Measurements from ENCODE around the gene ASPN. TPM values are rescaled to one million over a fixed set of nuclear protein-coding genes. Genes with fewer than 3 reads are reported as not detected.

Gene ASPN
- total and polyA plus RNA-seq, 9 of the 15 experiments (the other 6 are each of a cell fraction or from before 2014, with no cell fraction given): 0.03 to 0.07 TPM; not detected in 7

GRCh38 chr9:92492781-92493401 lies 10.6 kb upstream of the ASPN start:
- no peak for FAIRE-seq
- no peak overlapping the region for H3K4me2 ChIP-seq (ENCODE audit: insufficient read depth, low read length)
- no peaks in the 10 kb centered on the region for H3K9me1 ChIP-seq (ENCODE audit: control insufficient read depth, insufficient read depth, low read length)
- TF ChIP-seq TAL1 (IDR thresholded peaks at IDR 0.05) (peak; percentile 15; the same call in 1 of the 2 replicates), ZFP36 (IDR thresholded peaks at IDR 0.05; ENCODE audit: low read depth, low read length, partially characterized antibody) (no peak)
- no TSS peak for BruUV-seq (replicated peaks)
- no peaks in the 10 kb centered on the region for H3K27me3 ChIP-seq (ENCODE audit: control insufficient read depth in 2 of 2, insufficient read depth in 2 of 2, low read length in 2 of 2)
- in situ Hi-C loops (cut with MboI): no loop called here
- peak overlapping the region in 1 of 2 experiments; percentile 46; a peak in 1 of 4 replicates for H3K9ac ChIP-seq (ENCODE audit: insufficient read depth in 1 of 2, low read depth in 2 of 2, low read length in 2 of 2)
- H3K4me1 ChIP-seq (replicated peaks in 1 of 2; ENCODE audit: control insufficient read depth in 2 of 2, insufficient read depth in 2 of 2, low read length in 2 of 2): no peaks in the 10 kb centered on the region; a peak in 2 of 5 replicates
- H2AFZ ChIP-seq (ENCODE audit: low read depth, low read length): no peak overlapping the region
- intact Hi-C loops (cut with micrococcal nuclease): no loop called here
- no peak for DNase-seq (ENCODE audit: extremely low read depth in 1 of 4, low spot score in 3 of 4)
- ATAC-seq: no peak
- 51% methylated on average over 3 of the region's 3 CpGs for WGBS (ENCODE audit: insufficient coverage, low coverage, missing lambda C conversion rate)
- POLR2A ChIA-PET: interaction anchor here (0.7 to 1.3 kb wide), 2 partner anchors 8 to 11 kb away, joined by 3 to 4 read pairs; no protein-coding TSS in a partner anchor
- H3K9me3 ChIP-seq (replicated peaks; ENCODE audit: control insufficient read depth, insufficient read depth, low read depth, low read length): no peaks in the 10 kb centered on the region
- no peaks in the 10 kb centered on the region for H3K36me3 ChIP-seq (ENCODE audit: control insufficient read depth, insufficient read depth, low read length)
- H3K4me3 ChIP-seq: no peak overlapping the region
- H3K79me2 ChIP-seq (ENCODE audit: control insufficient read depth, insufficient read depth, low read length): no peaks in the 10 kb centered on the region
- H3K27ac ChIP-seq (ENCODE audit: extremely low read depth, low read depth, low read length): no peak overlapping the region
- no peaks in the 10 kb centered on the region for H4K20me1 ChIP-seq (replicated peaks; ENCODE audit: control insufficient read depth, insufficient read depth, low read length)
- CTCF ChIA-PET (ENCODE audit: low intra/inter-chr PET ratio): no interaction called here

DNA sequence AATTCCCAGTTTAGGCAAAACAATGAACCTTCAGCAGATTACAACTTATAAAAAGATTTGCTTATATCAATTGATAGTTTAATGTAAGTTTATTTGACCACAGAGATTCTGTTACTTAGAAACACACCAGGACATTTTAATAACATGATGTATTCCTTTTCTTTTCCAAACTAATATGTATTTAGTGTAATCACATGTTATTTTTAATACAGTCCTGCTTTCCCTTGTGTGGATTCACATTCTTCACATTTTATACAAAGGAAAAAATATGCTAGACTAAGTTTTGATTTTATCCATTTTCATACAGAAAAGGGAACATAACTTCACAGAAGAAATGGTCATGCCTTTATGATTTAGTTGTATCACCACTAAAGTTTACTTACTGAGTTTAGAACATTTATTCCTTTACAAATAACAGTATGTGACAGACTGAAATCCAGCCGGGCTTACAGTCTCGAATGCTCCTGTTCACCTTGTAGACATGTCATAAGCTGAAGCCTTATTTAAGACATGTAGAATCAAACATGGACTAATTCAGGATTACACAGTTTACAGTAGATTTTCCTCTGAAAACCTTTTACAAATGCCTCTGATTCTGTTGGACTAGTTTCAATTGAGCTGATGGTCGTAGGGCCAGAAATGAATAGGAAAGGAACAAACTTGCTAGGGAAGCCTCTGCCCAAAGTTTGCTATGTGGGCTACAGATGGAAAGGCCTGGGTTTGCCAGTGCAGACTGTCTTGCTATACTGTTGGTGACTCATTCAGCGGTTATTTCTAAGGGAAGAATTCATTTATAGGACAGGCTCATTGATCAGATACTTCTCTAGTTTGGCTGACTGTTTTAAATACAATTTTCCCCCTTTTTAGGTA lies 6.6 kb upstream of the ASPN start:
- no peak for FAIRE-seq
- ChIA-PET CTCF (ENCODE audit: low intra/inter-chr PET ratio) (no interaction called here), POLR2A (no interaction called here)
- in situ Hi-C loops (cut with MboI) (no loop called here), intact Hi-C loops (cut with micrococcal nuclease) (no loop called here)
- no peak overlapping the region for H3K4me3 ChIP-seq
- no peak overlapping the region for H3K4me2 ChIP-seq (ENCODE audit: insufficient read depth, low read length)
- BruUV-seq (replicated peaks): no TSS peak
- H3K9ac ChIP-seq (ENCODE audit: insufficient read depth in 1 of 2, low read depth in 2 of 2, low read length in 2 of 2): no peak overlapping the region
- DNase-seq (ENCODE audit: extremely low read depth in 1 of 4, low spot score in 3 of 4): no peak
- H4K20me1 ChIP-seq (replicated peaks; ENCODE audit: control insufficient read depth, insufficient read depth, low read length): no peaks in the 10 kb centered on the region
- no peaks in the 10 kb centered on the region for H3K79me2 ChIP-seq (ENCODE audit: control insufficient read depth, insufficient read depth, low read length)
- peaks cover 0 to 2% of the 10 kb centered on the region in 2 experiments; a peak in 2 of 5 replicates for H3K4me1 ChIP-seq (replicated peaks in 1 of 2; ENCODE audit: control insufficient read depth in 2 of 2, insufficient read depth in 2 of 2, low read length in 2 of 2)
- no peak overlapping the region for H3K27ac ChIP-seq (ENCODE audit: extremely low read depth, low read depth, low read length)
- ATAC-seq: no peak
- no peak overlapping the region for H2AFZ ChIP-seq (ENCODE audit: low read depth, low read length)
- TF ChIP-seq MAZ (CRISPR knock-in tag; conservative IDR thresholded peaks at IDR 0.05 in 1 of 2, IDR thresholded peaks at IDR 0.05 in 1 of 2): no peak
- TF ChIP-seq ZNF121 (CRISPR knock-in tag; conservative IDR thresholded peaks at IDR 0.05): no peak
- no peaks in the 10 kb centered on the region for H3K27me3 ChIP-seq (ENCODE audit: control insufficient read depth in 2 of 2, insufficient read depth in 2 of 2, low read length in 2 of 2)
- H3K36me3 ChIP-seq (ENCODE audit: control insufficient read depth, insufficient read depth, low read length): no peaks in the 10 kb centered on the region
- no peaks in the 10 kb centered on the region for H3K9me1 ChIP-seq (ENCODE audit: control insufficient read depth, insufficient read depth, low read length)
- 60% methylated on average over 4 of the region's 4 CpGs for WGBS (ENCODE audit: insufficient coverage, low coverage, missing lambda C conversion rate)
- no peaks in the 10 kb centered on the region for H3K9me3 ChIP-seq (replicated peaks; ENCODE audit: control insufficient read depth, insufficient read depth, low read depth, low read length)

All from K562 (cell line).